Raji (cell line): ENCODE results near the gene CLCA2.

Experiments used
- POLR2A ChIP-seq: IDR thresholded peaks from 2 replicates; pipeline ENCODE4 v1.6.1; 2011; ENCODE audit warnings: low read depth, low read length, control low read depth; ENCODE audit not compliant: insufficient read depth

The CLCA2 gene, protein sequence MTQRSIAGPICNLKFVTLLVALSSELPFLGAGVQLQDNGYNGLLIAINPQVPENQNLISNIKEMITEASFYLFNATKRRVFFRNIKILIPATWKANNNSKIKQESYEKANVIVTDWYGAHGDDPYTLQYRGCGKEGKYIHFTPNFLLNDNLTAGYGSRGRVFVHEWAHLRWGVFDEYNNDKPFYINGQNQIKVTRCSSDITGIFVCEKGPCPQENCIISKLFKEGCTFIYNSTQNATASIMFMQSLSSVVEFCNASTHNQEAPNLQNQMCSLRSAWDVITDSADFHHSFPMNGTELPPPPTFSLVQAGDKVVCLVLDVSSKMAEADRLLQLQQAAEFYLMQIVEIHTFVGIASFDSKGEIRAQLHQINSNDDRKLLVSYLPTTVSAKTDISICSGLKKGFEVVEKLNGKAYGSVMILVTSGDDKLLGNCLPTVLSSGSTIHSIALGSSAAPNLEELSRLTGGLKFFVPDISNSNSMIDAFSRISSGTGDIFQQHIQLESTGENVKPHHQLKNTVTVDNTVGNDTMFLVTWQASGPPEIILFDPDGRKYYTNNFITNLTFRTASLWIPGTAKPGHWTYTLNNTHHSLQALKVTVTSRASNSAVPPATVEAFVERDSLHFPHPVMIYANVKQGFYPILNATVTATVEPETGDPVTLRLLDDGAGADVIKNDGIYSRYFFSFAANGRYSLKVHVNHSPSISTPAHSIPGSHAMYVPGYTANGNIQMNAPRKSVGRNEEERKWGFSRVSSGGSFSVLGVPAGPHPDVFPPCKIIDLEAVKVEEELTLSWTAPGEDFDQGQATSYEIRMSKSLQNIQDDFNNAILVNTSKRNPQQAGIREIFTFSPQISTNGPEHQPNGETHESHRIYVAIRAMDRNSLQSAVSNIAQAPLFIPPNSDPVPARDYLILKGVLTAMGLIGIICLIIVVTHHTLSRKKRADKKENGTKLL

DNA sequence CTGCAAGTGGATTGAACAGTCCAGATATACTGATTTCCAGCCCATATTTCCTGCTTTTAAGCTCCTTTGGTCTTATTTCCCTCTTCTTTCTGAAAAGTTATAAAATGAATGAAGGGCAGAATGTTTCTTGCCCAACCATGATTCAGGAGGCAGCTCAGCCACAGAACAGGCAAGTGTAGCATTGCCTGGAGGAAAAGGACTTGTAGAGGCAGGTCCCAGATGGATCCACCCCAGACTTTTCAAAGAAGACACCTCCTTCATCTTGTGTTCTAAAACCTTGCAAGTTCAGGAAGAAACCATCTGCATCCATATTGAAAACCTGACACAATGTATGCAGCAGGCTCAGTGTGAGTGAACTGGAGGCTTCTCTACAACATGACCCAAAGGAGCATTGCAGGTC lies at the start of gene CLCA2:
Gene CLCA2 (plus strand): TSS at position 299 of the 400 bp plus-strand sequence. CDS start 77 bp downstream, at position 376.
- no peak for TF ChIP-seq POLR2A

DNA sequence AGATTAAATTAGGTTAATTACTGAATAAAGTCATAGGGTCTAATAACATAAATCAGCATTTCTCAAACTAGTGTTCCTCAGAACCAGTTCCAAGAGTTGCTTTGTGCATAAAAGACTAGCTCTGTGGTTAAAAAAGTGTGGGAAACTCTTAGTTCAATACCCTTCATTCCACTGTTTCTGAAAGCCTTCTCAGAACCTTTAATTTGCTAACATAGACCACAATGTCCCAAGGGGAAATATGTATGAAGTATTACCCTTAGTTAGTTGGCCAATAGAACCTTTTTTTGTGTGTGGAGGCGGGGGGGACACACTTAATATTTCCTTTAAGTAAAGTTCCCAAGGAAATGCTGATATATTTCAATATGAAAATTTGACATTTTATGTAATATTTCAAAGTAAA lies 48.3 kb upstream of the CLCA2 start:
- no peak for TF ChIP-seq POLR2A

DNA sequence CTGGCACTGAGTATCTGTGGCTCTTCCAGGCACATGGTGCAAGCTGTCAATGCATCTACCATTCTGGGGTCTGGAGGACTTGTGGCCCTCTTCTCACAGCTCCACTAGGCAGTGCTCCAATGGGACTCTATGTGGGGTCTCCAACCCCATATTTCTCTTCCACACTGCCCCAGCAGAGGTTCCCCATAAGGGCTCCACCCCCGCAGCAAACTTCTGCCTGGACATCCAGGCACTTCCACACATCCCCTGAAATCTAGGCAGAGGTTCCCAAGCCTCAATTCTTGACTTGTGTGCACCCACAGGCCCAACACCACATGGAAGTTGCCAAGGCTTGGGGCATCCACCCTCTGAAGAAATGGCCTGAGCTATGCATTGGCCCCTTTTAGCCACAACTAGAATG lies 46.6 kb upstream of the CLCA2 start:
- TF ChIP-seq POLR2A: no peak

DNA sequence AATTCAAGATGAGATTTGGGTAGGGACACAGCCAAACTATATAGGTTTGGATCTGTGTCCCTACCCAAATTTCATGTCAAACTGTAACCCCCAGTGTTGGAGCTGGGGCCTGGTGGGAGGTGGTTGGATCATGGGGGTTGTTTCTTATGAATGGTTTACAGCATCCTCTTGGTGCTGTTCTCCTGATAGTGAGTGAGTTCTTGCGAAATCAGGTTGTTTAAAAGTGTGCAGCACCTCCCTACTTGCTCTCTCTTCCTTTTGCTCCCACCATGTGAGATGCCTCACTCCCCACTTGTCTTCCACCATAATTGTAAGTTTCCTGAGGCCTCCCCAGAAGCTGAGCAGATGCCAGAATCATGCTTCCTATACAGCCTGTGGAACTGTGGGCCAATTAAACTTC lies 45.2 kb upstream of the CLCA2 start:
- TF ChIP-seq POLR2A: no peak

DNA sequence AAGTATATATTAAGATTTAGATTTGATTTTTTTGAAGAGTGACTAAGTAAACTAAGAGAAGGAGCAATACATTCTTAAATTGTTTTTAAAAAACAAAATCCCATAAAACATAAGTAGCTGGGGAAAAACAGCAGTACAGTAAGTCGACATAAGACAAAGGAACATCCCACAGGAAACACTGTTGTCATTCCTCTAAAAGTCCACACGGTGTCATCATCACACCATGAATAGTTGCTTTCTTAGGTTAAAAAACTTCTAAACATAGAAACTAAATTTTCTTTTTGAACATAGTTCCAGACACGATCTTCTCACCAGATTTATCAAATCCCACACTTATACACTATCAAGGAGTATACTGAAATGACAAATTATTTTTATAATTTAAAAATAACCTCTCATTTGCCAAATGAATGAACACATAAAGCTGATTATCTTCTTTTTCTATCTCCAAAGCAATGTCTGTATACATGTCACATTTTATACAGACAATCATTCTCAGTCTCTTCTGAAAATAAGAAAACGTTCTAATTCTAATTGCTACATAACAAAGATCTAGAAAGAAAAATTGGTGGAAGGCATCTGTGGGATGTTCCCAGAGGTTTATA lies 43.6 kb upstream of the CLCA2 start:
- TF ChIP-seq POLR2A: no peak

DNA sequence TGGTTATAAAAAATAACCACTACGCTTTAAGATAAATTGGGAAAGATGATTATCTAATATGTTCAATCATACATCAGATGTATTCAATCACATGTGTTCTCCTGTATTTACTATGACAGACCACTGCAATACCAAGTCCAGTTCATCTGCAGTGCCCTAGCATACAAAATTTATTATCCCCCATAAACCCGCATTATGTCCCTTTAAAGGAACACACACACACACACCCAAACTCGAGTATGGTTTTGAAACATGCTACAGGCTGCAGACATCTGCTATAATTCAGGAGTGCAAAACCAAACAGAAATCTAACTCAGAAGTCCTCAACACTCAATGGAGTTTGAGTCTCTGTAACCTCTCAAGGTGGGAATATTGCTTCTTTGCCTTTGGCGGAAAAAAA lies 42.7 kb upstream of the CLCA2 start:
- TF ChIP-seq POLR2A: no peak

DNA sequence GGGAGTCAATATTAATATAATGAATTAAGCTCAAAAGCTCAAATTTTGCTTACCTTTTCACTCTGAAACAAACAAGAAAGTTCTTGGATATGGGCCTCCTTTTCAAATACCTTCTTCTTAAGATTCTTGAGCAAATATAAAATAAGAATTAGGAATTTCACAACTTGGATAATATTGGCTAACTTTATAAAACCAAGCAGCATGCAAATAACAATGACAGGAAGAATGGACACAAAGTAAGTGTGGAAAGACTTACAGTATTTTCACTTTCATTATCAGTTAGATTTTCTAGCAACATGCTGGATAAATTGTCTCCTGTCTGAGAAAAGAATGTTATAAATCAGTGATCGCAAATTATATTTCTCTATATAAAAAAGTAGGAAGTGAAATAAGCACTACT lies 41.1 kb upstream of the CLCA2 start:
- TF ChIP-seq POLR2A: no peak

DNA sequence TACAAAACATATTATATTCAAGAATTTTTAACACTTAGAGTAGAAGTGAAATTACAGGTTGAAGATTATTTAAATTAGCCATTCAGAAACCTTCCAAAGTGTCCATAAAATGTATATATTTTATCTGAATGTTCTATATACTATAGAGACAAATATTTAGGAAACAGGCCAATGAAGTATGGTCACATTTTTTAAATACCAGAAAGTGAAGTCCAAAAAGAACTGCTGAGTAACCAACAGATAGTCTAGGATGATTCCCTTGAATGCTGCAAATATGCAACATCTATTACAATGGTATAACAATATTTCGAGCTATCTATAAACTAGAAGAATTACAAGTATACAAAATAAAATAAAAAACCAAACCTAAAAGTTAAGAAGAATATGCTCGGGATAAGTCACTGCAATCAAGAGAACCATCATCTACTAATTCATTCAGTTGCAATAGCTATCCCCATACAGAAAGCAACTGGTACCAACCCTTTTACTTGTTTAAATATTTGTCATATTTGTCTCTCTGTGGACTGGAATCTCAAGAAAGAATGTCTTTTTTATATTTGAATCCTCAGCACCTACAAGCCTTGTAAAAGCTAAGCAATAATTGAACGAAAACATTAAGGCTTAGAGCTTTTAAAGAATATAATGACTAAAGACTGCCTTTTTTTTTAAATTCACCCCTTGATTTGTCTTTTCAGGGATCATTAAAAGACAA lies 35.9 kb upstream of the CLCA2 start:
- no peak for TF ChIP-seq POLR2A

DNA sequence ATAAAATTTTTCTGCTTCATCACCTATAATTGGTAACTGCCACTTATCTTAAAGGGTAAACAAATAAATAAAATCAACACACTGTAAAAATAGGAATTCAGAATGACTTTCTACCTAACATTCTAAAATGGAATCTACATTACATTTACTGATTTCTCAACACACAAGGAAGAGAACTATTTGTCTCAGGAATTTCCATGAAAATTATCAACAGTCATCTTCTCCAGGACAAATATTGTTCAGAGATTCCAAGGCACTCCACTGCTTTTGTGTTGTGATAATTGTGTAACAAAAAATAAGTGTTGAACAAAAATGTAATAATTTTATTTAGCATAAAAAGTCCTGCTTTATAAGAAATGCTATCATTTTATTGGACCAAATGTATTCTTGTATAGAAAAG lies 35.2 kb upstream of the CLCA2 start:
- no peak for TF ChIP-seq POLR2A

DNA sequence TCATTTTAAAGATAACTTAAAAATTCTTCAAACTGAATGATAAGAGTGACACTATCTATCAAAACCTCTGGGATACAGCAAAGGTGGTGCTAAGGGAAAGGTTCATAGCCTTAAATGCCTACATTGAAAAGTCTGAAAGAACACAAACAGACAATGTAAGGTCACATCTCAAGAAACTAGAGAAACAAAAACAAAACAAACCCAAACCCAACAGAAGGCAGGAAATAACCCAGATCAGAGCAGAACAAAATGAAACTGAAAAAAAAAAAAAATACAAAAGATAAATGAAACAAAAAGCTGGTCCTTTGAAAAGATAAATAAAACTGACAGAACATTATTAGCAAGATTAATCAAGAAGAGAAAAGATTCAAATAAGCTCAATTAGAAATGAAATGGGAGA lies 34.7 kb upstream of the CLCA2 start:
- no peak for TF ChIP-seq POLR2A

DNA sequence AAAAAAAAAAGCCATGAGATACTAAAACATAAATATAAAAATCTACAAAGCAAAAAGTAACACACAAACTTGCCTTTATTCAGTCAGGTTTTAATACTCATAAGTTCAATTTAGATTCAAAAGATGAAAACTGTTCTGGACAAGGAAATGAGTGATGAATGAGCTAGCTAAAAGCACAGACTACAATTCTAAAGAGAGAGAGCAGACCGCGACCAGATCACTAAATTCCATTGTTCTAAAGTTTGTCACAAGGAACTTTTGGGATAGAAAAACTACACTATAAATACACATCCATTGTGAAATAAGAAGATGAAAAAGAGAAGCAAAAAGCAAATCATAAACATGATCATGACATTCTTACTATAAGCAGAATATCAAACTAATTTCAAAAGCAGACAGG lies 29.6 kb upstream of the CLCA2 start:
- TF ChIP-seq POLR2A: no peak

DNA sequence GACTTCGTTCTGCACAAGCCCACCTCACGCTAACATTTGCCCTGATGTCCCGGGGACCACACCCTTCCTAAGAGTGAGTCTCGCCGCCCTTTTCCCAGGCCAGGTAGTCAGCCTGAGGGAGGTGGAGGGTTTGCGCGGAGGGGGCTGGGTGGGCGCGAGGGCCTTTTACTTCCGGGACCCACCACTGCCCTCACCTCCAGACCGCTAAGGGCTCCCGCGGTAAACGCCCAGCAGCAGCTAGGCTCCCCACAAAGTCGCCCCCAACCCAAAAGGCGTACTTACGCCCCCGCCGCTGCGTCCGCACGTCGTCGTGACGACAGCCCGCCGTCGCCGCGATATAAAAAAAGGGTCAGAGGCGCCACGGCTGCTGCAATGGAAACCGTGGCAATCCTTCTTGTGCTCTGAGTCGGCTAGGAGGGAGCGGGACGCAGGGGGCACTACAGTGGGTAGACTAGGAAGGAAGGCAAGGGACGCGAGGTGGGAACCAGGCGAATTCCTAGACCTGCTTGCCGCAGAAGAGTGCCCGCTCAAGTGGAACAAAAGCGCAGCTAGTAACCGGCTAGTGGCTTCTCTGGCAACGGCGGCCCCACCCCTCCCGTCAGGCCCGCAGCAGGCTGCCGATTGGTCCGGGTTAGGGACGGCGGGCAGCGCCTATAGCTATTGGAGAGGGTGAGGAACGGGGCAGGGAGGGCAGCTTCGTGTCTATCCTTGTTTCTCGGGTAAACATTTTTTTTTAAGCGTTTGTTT lies 28.0 kb upstream of the CLCA2 start, which contains the start of gene ODF2L:
Gene ODF2L (minus strand): TSS at position 573 of the 747 bp plus-strand sequence. CDS start 9,296 bp downstream, outside the sequence.
- TF ChIP-seq POLR2A: peak; percentile 68

DNA sequence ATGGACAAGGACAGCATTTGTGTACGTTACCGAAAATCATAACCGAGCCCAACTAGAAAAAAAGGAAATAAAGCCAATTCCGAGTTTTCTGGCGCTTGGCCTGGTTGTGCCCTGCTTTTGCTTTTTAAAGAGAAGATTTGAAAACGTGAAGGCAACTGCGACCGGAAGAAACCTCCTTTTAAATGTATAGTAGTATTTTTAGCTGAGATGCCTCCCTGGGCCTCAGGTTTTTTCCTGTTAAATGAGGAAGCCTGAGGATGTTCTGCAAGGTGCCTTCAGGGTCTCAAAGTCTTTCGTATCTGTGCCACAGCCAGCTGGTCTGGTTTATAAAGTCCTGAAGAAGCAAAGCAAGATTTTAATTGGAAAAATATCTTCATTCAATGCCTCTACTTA lies 27.5 kb upstream of the CLCA2 start:
- no peak for TF ChIP-seq POLR2A

DNA sequence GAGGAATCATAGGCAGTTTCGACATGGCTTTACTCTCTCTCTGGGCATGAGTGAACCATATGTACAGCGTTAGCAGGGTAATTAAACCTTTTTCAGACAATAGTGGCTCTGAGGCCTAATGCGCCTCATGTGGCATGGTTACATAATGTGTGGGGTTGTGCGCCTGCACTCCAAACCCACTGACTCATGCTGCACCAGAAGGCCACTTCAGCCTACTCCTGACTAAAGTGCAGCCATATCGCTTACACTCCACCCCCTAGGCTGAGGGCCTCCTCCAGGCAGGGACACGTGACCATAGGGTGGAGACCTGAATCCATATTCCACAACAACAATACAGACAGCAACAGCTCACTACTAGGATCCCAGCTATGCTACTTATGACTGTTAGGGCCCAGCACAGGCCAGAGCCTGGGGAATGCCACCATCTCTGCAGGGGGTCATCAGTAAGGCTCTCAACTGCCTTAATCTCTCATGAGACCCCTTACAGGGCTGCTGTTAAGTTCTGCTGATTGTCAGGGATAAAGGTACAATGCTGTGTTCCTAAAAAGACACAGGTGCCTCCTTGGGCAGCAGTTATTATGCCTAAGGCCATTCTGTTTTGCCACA lies 14.5 kb upstream of the CLCA2 start:
- no peak for TF ChIP-seq POLR2A
